OCI-LY7 (cell line): ENCODE results near the gene EMC6.

Experiments used
- EZH2phosphoT487 ChIP-seq: fragments of 200-600 bp; sonication (generic); IDR thresholded peaks from 2 replicates; pipeline ENCODE4 v1.6.1; 2018; ENCODE audit warnings: low read depth, borderline replicate concordance, mild to moderate bottlenecking, mixed run types, antibody characterized with exemption, low read length, moderate library complexity, mixed read lengths
- TF ChIP-seq, protein P1 (sequence below): fragments of 200-600 bp; sonication (generic); conservative IDR thresholded peaks from 2 replicates; pipeline ENCODE4 v1.5.1; 2014; ENCODE audit warnings: mild to moderate bottlenecking, antibody characterized with exemption, low read length, moderate library complexity, mixed read lengths

DNA sequence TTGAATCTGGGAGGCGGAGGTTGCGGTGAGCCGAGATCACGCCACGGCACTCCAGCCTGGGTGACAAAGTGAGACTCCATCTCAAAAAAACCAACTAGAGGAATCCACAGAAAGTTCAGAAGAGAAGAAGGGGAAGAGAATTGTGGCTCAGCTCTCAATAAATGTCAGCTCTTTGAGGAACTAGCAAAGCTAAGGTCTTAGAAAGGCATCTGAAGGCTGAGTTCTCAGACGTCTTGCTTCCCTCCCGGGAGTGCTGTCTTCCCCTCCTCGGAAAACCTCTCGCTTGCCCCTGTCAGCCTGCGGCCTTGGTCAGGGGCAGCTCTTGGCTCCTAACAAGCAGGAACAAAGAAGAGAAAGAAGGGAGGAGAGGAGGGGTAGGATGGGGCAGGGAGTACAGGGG lies 37.8 kb upstream of the EMC6 start:
- TF ChIP-seq, protein P1, sequence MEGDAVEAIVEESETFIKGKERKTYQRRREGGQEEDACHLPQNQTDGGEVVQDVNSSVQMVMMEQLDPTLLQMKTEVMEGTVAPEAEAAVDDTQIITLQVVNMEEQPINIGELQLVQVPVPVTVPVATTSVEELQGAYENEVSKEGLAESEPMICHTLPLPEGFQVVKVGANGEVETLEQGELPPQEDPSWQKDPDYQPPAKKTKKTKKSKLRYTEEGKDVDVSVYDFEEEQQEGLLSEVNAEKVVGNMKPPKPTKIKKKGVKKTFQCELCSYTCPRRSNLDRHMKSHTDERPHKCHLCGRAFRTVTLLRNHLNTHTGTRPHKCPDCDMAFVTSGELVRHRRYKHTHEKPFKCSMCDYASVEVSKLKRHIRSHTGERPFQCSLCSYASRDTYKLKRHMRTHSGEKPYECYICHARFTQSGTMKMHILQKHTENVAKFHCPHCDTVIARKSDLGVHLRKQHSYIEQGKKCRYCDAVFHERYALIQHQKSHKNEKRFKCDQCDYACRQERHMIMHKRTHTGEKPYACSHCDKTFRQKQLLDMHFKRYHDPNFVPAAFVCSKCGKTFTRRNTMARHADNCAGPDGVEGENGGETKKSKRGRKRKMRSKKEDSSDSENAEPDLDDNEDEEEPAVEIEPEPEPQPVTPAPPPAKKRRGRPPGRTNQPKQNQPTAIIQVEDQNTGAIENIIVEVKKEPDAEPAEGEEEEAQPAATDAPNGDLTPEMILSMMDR = no peak
- no peak for TF ChIP-seq EZH2phosphoT487
